Karpas-422 (cell line): Measurements from ENCODE around the gene LAIR1. TPM values are rescaled to one million over a fixed set of nuclear protein-coding genes. Genes with fewer than 3 reads are reported as not detected.
"Not testable (repeated sequence)": the region's sequence is repeated elsewhere in the genome, so short reads cannot be mapped to it uniquely, and the experiment has no call there.

Experiments used
- DNase-seq: peaks from one replicate; pipeline ENCODE4 v3.0.0-alpha.2; 2015
- H2AFZ ChIP-seq: fragments of 200-600 bp; sonication (generic); 2 replicates; pipeline ENCODE4 v1.6.1; 2014; ENCODE audit warnings: antibody characterized with exemption, low read length, mixed read lengths
- H3K27ac ChIP-seq: fragments of 200-600 bp; sonication (generic); 2 replicates; pipeline ENCODE4 v1.5.1; 2014; ENCODE audit warnings: mild to moderate bottlenecking, low read length, moderate library complexity
- H3K27me3 ChIP-seq: fragments of 200-600 bp; sonication (generic); 2 replicates; pipeline ENCODE4 v1.6.1; 2014; ENCODE audit warnings: low read length, mixed read lengths
- H3K36me3 ChIP-seq: fragments of 200-600 bp; sonication (generic); 2 replicates; pipeline ENCODE4 v1.6.1; 2014; ENCODE audit warnings: low read length, mixed read lengths; ENCODE audit not compliant: insufficient read depth
- H3K4me1 ChIP-seq: fragments of 200-600 bp; sonication (generic); 2 replicates; pipeline ENCODE4 v1.6.1; 2014; ENCODE audit warnings: mild to moderate bottlenecking, low read length, mixed read lengths
- H3K4me2 ChIP-seq: fragments of 200-600 bp; sonication (generic); 2 replicates; pipeline ENCODE4 v1.6.1; 2014; ENCODE audit warnings: low read length, low read depth, mild to moderate bottlenecking; ENCODE audit not compliant: poor library complexity, severe bottlenecking
- H3K4me3 ChIP-seq: fragments of 200-600 bp; sonication (generic); 2 replicates; pipeline ENCODE4 v1.5.1; 2014; ENCODE audit warnings: mild to moderate bottlenecking, antibody characterized with exemption, low read length, mixed read lengths
- H3K79me2 ChIP-seq: fragments of 200-600 bp; sonication (generic); 2 replicates; pipeline ENCODE4 v1.6.1; 2014; ENCODE audit warnings: mild to moderate bottlenecking, low read length, mixed read lengths
- H3K9ac ChIP-seq: fragments of 200-600 bp; sonication (generic); 2 replicates; pipeline ENCODE4 v1.6.0; 2014; ENCODE audit warnings: low read length
- H3K9me2 ChIP-seq: fragments of 200-600 bp; sonication (generic), shearing (Covaris generic); replicated peaks from 2 replicates; pipeline ENCODE4 v1.6.0; 2014; ENCODE audit warnings: mild to moderate bottlenecking, low read length, moderate library complexity; ENCODE audit not compliant: insufficient read depth
- H3K9me3 ChIP-seq: fragments of 300-700, 200-600 bp; sonication (generic); 2 replicates; pipeline ENCODE4 v1.6.1; 2014; ENCODE audit warnings: low read length, mixed read lengths
- H4K20me1 ChIP-seq: fragments of 200-600 bp; sonication (generic); 2 replicates; pipeline ENCODE4 v1.6.1; 2014; ENCODE audit warnings: mild to moderate bottlenecking, antibody characterized with exemption, low read length, low read depth; ENCODE audit not compliant: insufficient read depth
- total RNA-seq: library from RNA; depleted of rRNA; stranded (reverse); fragments of >200 nt; shearing (Covaris generic); gene quantifications from 2 replicates; pipeline ENCODE4 v1.2.3, GENCODE V29; 2014; ENCODE audit warnings: low replicate concordance

LAIR1 gene
- total RNA-seq, 1 experiment from 2014 or later: 0.15 TPM

DNA sequence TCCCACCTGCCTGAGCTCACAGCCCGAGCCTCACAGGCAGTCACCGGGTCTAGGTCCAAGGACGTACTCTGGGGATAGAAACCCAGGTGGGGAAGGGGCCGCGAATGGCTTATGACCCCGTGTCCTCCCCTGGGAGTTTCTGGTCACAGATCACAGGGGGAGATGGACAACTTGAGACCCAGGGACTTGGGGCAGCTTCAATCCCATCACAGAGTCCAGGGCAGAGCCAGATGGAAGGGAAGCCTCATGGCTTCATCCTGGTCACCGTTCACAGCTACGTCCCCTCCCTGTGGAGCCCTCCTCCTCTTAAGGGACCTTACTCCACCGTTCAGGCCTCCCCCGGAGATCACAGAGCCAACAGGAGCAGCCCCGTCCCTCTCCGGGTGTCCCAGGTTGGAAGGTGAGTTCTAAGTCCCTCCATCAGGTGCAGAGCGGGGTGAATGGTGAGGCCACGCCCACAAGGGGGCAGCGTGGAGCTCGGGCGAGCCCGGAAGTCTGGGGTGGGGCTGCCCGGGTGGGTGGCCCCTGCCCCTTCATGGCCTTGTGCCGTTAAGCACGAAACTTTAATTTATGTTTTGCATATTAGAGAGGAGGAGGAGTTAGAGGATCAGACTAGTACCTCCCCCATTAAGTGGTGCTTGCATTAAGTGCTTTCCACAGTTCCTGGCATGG lies 5.4 kb downstream of the LAIR1 start:
- not testable (repeated sequence) for H3K79me2 ChIP-seq, H3K9ac ChIP-seq, H3K27ac ChIP-seq, DNase-seq, H3K4me2 ChIP-seq, H3K4me3 ChIP-seq, H3K36me3 ChIP-seq, H3K9me3 ChIP-seq, H3K9me2 ChIP-seq, H2AFZ ChIP-seq, H4K20me1 ChIP-seq, H3K27me3 ChIP-seq
- peaks cover 25% of the 10 kb centered on the region for H3K4me1 ChIP-seq

DNA sequence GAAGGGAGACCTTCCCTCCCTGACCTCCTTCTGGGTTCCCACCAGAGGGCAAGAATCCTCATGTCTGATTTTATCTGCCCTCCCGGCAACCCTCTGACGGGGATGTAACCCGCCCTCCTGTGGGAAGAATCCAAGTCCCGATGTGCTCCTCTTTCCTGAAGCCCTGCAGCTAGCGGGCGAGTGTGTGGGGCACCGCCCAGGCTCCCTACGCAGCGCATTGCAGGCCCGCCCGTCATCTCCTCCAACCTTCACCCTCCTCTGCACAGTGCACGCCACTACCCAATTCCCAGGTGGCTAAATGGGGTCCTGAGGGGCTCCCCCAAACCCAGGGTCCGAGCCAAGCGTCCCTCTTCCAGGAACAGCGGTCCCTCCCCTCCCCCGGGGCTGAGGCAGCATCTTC lies 7.3 kb downstream of the LAIR1 start:
- Histone ChIP-seq H3K27ac (no peak overlapping the region), H3K4me2 (no peak overlapping the region)

DNA sequence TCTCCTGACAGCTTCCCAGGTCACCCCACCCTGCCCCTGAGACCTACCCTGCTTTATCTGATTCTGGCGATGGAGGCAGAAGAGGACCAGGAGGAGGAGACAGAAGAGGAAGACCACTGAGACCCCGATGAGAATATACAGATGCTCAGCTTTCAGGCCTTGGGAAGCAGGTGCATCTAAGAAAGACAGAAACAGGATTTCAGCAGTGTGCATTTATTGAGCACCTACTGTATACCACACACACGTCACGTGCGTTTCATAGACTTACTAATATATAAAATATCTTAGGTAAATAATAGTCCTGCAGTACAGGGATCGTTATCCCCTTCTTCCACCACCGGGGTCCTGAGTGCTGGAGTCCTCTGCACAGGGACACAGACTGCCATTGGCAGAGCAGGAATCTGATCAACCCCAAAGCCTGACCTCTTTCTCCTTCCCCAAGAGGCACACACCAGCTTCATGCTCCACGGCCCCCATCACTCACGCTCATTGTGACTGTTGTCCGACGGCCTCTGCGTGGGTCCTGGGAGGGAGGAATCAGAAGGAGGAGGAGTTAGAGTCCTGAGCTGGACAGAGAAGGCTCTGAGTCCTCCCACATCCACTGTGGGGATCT lies 8.2 kb downstream of the LAIR1 start:
- Histone ChIP-seq H3K9me3 (no peaks in the 10 kb centered on the region), H3K4me1 (peaks cover 20% of the 10 kb centered on the region), H3K4me3 (no peak overlapping the region), H3K36me3 (no peaks in the 10 kb centered on the region), H2AFZ (no peak overlapping the region), H3K9me2 (no peaks in the 10 kb centered on the region), H3K4me2 (no peak overlapping the region), H3K27me3 (no peaks in the 10 kb centered on the region), H4K20me1 (no peaks in the 10 kb centered on the region), H3K9ac (no peak overlapping the region), H3K79me2 (no peaks in the 10 kb centered on the region), H3K27ac (no peak overlapping the region)
- DNase-seq: no peak

More for the DNA sequence above, 7.3 kb downstream of the LAIR1 start:
- Histone ChIP-seq H4K20me1 (no peaks in the 10 kb centered on the region), H3K36me3 (no peaks in the 10 kb centered on the region), H3K9me3 (no peaks in the 10 kb centered on the region), H2AFZ (no peak overlapping the region), H3K79me2 (no peaks in the 10 kb centered on the region), H3K9me2 (no peaks in the 10 kb centered on the region), H3K9ac (no peak overlapping the region), H3K4me3 (no peak overlapping the region), H3K27me3 (no peaks in the 10 kb centered on the region), H3K4me1 (peaks cover 21% of the 10 kb centered on the region)
- no peak for DNase-seq

DNA sequence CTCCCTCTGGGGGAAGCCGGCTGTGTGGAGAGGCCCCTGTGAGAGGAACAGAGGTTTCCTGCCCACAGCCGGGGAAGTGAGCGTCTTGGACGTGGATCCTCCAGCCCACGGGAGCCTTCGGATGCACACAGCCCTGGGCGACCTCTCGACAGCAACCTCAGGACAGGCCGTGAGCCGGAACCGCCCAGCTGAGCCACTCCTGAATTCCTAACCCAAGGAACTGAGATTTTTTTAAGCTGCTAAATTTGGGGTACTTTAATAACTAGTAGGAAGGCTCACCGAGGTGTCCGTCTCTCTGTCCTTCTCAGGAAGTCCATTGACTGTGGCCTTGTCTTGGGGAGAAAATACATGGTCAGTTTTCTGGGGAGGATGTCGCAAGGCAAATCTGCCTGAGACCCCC lies 9.1 kb downstream of the LAIR1 start:
- Histone ChIP-seq H3K27me3 (no peaks in the 10 kb centered on the region), H3K27ac (no peak overlapping the region), H3K4me3 (no peak overlapping the region), H4K20me1 (no peaks in the 10 kb centered on the region), H3K36me3 (no peaks in the 10 kb centered on the region), H2AFZ (no peak overlapping the region), H3K9ac (no peak overlapping the region), H3K4me1 (peaks cover 18% of the 10 kb centered on the region), H3K9me3 (no peaks in the 10 kb centered on the region), H3K9me2 (no peaks in the 10 kb centered on the region), H3K79me2 (no peaks in the 10 kb centered on the region), H3K4me2 (no peak overlapping the region)
- no peak for DNase-seq

DNA sequence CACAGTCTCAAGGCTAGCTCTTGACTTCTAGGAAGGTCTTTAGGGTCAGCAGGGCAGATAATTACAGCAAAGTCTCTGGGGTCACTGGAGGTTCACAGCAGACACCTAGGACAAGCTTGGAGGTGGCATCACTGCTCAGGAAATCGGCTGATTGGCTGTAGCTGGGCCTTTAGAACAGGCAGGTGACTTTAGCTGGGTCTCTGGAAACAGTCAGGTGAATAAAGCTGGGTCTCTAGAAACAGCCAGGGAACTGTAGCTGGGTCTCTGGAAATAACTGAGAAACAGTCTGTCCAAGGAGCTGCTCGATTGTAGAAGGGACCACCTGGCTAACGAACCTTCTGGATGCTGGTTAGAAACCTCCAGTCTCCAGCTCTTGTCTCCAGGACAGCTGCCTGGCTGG lies 10.0 kb downstream of the LAIR1 start:
- Histone ChIP-seq H3K9ac (no peak overlapping the region), H3K4me3 (no peak overlapping the region), H2AFZ (no peak overlapping the region), H3K9me2 (no peaks in the 10 kb centered on the region), H3K4me2 (no peak overlapping the region), H3K9me3 (no peaks in the 10 kb centered on the region), H3K36me3 (no peaks in the 10 kb centered on the region), H3K27ac (no peak overlapping the region), H4K20me1 (no peaks in the 10 kb centered on the region), H3K27me3 (no peaks in the 10 kb centered on the region), H3K79me2 (no peaks in the 10 kb centered on the region), H3K4me1 (peaks cover 14% of the 10 kb centered on the region)
- DNase-seq: no peak

DNA sequence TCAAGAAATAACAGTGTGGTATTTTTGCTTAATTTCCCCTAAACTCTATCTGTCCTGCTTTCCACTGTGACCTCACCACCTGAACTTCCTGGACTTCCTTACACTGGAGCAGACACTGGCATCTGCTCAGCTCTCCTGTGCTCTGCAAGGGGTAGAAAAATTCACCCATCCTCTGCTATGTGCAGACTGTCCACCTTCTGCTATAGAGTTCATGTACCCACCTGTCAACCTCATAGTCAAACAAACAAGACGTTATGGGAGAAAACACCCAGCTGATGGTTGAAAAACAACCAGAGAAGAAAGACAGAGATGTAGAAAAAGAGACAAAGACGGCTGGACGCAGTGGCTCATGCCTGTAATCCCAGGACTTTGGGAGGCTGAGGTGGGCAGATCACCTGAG lies 12.2 kb downstream of the LAIR1 start:
- peaks cover 14% of the 10 kb centered on the region for H3K4me1 ChIP-seq
- no peaks in the 10 kb centered on the region for H3K27me3 ChIP-seq
- no peak overlapping the region for H2AFZ ChIP-seq
- no peaks in the 10 kb centered on the region for H3K36me3 ChIP-seq
- H3K4me2 ChIP-seq: no peak overlapping the region
- H3K27ac ChIP-seq: no peak overlapping the region
- no peak for DNase-seq
- H3K79me2 ChIP-seq: no peaks in the 10 kb centered on the region
- no peaks in the 10 kb centered on the region for H4K20me1 ChIP-seq
- H3K9ac ChIP-seq: no peak overlapping the region
- H3K9me3 ChIP-seq: no peaks in the 10 kb centered on the region
- H3K4me3 ChIP-seq: no peak overlapping the region
- no peaks in the 10 kb centered on the region for H3K9me2 ChIP-seq

DNA sequence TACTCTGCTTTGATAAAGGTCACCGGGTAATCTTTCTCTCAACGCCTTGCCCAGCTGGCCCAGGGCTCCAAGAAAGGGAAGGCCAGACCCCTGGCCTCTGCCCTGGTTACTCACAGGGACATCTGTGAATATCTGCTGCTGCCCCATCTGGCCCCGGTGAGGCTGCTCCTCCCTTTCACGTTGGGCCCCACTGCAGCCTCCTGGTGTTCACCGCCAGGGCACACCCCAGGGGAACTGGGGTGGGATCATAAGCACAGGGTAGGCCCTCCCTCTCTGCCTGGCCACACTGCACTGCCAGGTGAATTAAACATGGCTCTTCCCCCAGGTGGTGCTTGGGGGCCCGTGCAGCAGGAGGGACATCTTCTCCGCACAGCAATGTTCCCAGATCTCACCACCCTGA lies 12.7 kb downstream of the LAIR1 start:
- Histone ChIP-seq H3K4me3 (no peak overlapping the region), H3K79me2 (no peaks in the 10 kb centered on the region), H2AFZ (no peak overlapping the region), H3K4me1 (peaks cover 15% of the 10 kb centered on the region), H3K27ac (no peak overlapping the region), H3K27me3 (no peaks in the 10 kb centered on the region), H3K36me3 (no peaks in the 10 kb centered on the region), H3K9me2 (no peaks in the 10 kb centered on the region), H4K20me1 (no peaks in the 10 kb centered on the region), H3K9ac (no peak overlapping the region), H3K4me2 (no peak overlapping the region), H3K9me3 (no peaks in the 10 kb centered on the region)
- DNase-seq: no peak

DNA sequence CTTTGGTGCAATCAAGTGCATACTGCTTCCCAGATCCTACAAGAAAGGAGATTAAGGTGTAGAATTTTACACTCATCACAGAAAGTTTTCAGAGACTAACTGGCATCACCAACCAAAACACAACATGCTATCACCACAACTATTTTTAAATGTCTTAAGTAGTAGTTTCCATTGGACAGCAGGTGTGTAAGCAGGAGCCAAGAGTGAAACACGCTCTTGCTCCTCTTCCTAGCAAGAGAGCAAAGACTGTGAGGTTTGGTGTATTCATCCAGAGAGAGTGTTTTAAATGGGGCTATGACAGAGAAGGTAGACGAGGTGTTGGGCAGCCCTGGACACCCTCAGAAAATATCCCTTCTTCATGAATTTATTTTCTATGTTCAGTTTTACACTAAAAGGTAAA lies 13.3 kb downstream of the LAIR1 start:
- no peaks in the 10 kb centered on the region for H3K9me2 ChIP-seq
- H3K9ac ChIP-seq: no peak overlapping the region
- H3K4me3 ChIP-seq: no peak overlapping the region
- H3K4me1 ChIP-seq: peaks cover 20% of the 10 kb centered on the region
- no peak overlapping the region for H2AFZ ChIP-seq
- H4K20me1 ChIP-seq: no peaks in the 10 kb centered on the region
- DNase-seq: no peak
- H3K36me3 ChIP-seq: no peaks in the 10 kb centered on the region
- no peaks in the 10 kb centered on the region for H3K27me3 ChIP-seq
- H3K27ac ChIP-seq: no peak overlapping the region
- no peak overlapping the region for H3K4me2 ChIP-seq
- H3K79me2 ChIP-seq: no peaks in the 10 kb centered on the region
- no peaks in the 10 kb centered on the region for H3K9me3 ChIP-seq
